Transverse colon (tissue), 4 donors: ENCODE measurements around the gene WDR6. TPM values are rescaled to one million over a fixed set of nuclear protein-coding genes. Genes with fewer than 3 reads are reported as not detected.

ENCODE experiments used
- DNase-seq: peaks from one replicate; pipeline ENCODE4 v3.0.0-alpha.2; 2019
- H3K27ac ChIP-seq, 4 donors: fragments of 200-600 bp; sonication (generic); 2 replicates each; pipeline ENCODE4 v1.5.1; 2016 to 2018; ENCODE audit warnings: inconsistent platforms in 4 of 4
- H3K27me3 ChIP-seq: fragments of 200-600 bp; sonication (generic); 2 replicates; pipeline ENCODE4 v1.5.1; 2017; ENCODE audit warnings: inconsistent platforms
- H3K36me3 ChIP-seq, 4 donors: fragments of 200-600 bp; sonication (generic); 2 replicates each; pipeline ENCODE4 v1.5.1; 2017 to 2019; ENCODE audit warnings: inconsistent platforms in 4 of 4
- H3K4me1 ChIP-seq, 4 donors: fragments of 200-600 bp; sonication (generic); 2 replicates each; pipeline ENCODE4 v1.5.1; 2017 to 2020; ENCODE audit warnings: inconsistent platforms in 4 of 4
- H3K4me3 ChIP-seq, 4 donors: fragments of 200-600 bp; sonication (generic); 1 replicate in 1 of 4; 2 replicates in 3 of 4; pipeline versions ENCODE4 v1.5.1 to v1.6.1; 2017 to 2019; ENCODE audit warnings: inconsistent platforms in 4 of 4
- H3K9me3 ChIP-seq, 2 donors: fragments of 200-600 bp; sonication (generic); 2 replicates each; pipeline ENCODE4 v1.5.1; 2017 to 2019; ENCODE audit warnings: inconsistent platforms in 2 of 2
- EP300 ChIP-seq: sonication (generic); formaldehyde crosslinking; IDR thresholded peaks from one replicate; pipeline ENCODE4 v1.6.1; 2017; ENCODE audit warnings: antibody characterized with exemption, low read depth
- POLR2A ChIP-seq: fragments of 450-650 bp; IDR thresholded peaks from one replicate; pipeline ENCODE4 v1.6.1; 2016; ENCODE audit warnings: antibody characterized with exemption, mild to moderate bottlenecking, moderate library complexity
- POLR2AphosphoS5 ChIP-seq, 3 donors: sonication (generic); formaldehyde crosslinking; IDR thresholded peaks; one replicate each; pipeline ENCODE4 v1.6.1; 2016; ENCODE audit warnings: antibody characterized with exemption in 3 of 3
- WGBS, 2 donors: methylation state at CpG; one replicate each; pipeline ENCODE4 v1.1.5; 2018; ENCODE audit warnings: low coverage in 1 of 2; 5-methylcytosine and 5-hydroxymethylcytosine counted together
- in situ Hi-C, 4 donors: fragments of 200-750 bp; cut with MboI; loops; one replicate each; pipeline versions ENCODE4 v1.15.0 to v1.15.1; 2017; ENCODE audit warnings: low sequenced_read_pairs in 3 of 4, low pct_ligation_motif_present in 1 of 4, low pct_unique_long_range_greater_than_20kb in 1 of 4
- intact Hi-C: fragments of 100-400 bp; cut with DNase I; formaldehyde crosslinking; loops from one replicate; pipeline ENCODE4 v1.15.1; 2023; ENCODE audit warnings: low total_unique reads
- total RNA-seq, 4 donors: library from RNA; depleted of rRNA; stranded (reverse); fragments of >200 nt; gene quantifications; one replicate each; pipeline ENCODE4 v1.1.0, GENCODE V29; 2016
- TF ChIP-seq, protein P1 (sequence below), 5 experiments: fragments of 200-600 bp in 3 of 5; fragments of 450-650 bp in 2 of 5; sonication (generic) in 3 of 5; IDR thresholded peaks; 1 replicate in 2 of 5; 2 replicates in 3 of 5; pipeline ENCODE4 v1.5.1; 2016 to 2017; ENCODE audit warnings: antibody characterized with exemption in 5 of 5, inconsistent platforms in 3 of 5, mild to moderate bottlenecking in 2 of 5, moderate library complexity in 1 of 5

WDR6 gene
- total RNA-seq, 4 donors from 2014 or later, result 76.0 to 162 (median 146) TPM

DNA sequence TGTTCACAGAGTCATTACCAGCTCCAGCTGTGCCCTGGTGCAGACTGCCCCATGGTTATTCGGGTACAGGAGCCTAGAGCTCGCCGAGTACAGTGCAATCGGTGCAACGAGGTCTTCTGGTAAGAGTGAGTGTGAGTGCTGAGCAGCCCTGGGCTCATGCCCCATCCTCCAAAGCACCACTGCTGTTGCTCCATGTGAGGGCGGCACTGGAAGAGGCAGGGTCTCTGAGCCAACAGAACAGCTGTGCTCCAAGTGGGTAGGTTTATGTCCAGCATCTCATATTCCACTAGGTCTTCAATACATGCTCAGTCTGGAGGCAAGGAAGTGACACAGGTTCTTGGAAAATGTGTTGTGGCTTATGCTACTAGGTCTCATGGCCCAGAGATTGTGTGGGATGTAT is 36.6 kb upstream of the WDR6 start:
- TF ChIP-seq EP300 (no peak), POLR2A (no peak), POLR2AphosphoS5 (IDR thresholded peaks at IDR 0.05) (no peak)
- TF ChIP-seq, protein P1, sequence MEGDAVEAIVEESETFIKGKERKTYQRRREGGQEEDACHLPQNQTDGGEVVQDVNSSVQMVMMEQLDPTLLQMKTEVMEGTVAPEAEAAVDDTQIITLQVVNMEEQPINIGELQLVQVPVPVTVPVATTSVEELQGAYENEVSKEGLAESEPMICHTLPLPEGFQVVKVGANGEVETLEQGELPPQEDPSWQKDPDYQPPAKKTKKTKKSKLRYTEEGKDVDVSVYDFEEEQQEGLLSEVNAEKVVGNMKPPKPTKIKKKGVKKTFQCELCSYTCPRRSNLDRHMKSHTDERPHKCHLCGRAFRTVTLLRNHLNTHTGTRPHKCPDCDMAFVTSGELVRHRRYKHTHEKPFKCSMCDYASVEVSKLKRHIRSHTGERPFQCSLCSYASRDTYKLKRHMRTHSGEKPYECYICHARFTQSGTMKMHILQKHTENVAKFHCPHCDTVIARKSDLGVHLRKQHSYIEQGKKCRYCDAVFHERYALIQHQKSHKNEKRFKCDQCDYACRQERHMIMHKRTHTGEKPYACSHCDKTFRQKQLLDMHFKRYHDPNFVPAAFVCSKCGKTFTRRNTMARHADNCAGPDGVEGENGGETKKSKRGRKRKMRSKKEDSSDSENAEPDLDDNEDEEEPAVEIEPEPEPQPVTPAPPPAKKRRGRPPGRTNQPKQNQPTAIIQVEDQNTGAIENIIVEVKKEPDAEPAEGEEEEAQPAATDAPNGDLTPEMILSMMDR (IDR thresholded peaks at IDR 0.05), result no peak
- 96% methylated on average over 6 of the region's 6 CpGs; no CpG with 5 or more reads in 1 of the 2 donors for WGBS, 2 donors
- H3K4me1 ChIP-seq, result peaks cover 0 to 21% (median 10%) of the 10 kb centered on the region in 4 donors
- H3K27me3 ChIP-seq, result no peaks in the 10 kb centered on the region
- H3K4me3 ChIP-seq, result no peak overlapping the region
- no peak overlapping the region for H3K27ac ChIP-seq
- in situ Hi-C loops, result no loop called here
- peaks cover 0 to 73% (median 31%) of the 10 kb centered on the region in 4 donors for H3K36me3 ChIP-seq
- intact Hi-C loops, result no loop called here
- H3K9me3 ChIP-seq, result no peaks in the 10 kb centered on the region
- DNase-seq, result no peak

DNA sequence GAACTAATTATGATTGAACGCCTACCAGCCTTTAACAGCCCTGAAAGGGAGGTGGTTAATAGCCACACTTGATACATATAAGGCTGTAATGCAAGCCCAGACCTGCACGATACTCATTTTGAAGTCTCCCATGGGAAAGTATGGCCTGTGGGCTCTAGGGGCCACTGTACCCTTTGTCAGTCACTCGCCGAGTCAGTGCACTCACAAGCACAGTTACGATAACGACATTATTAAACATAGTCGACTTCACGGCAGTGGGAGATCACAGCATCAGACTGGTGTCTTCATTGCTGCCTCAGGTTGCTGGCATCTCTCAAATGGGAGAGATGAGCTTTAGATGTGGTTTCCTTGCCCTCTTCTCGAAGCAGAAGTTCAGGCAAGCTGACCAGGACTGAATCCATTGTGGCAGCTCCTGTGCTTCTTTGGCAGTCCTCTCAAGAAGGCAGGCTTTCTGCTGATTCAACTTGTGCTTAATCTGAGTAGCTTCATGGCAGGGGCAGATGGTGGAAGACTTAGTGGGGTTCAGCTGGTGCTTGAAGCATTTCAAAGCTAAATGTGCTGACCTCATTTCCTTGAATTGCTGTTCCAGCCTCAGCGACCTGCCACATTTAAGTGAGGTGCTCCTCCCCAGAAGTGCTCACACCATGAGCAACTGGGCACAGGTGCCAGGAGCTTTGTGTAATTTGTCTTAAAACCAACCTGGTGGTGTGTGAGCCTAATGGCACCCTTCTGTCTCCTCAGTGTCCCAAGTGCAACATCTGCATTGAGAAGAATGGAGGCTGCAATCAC is 32.9 kb upstream of the WDR6 start:
- peaks cover 0 to 87% (median 36%) of the 10 kb centered on the region in 4 donors for H3K36me3 ChIP-seq
- WGBS, 2 donors, result 87 to 100% methylated on average over 1 to 10 of the region's 10 CpGs
- in situ Hi-C loops, result no loop called here
- no peak for DNase-seq
- intact Hi-C loops, result no loop called here
- no peaks in the 10 kb centered on the region for H3K4me1 ChIP-seq
- no peaks in the 10 kb centered on the region for H3K27me3 ChIP-seq
- H3K9me3 ChIP-seq, result no peaks in the 10 kb centered on the region
- H3K27ac ChIP-seq, result no peak overlapping the region
- H3K4me3 ChIP-seq, result no peak overlapping the region
- TF ChIP-seq POLR2A (no peak), POLR2AphosphoS5 (IDR thresholded peaks at IDR 0.05) (no peak), EP300 (no peak)
- TF ChIP-seq, protein P1 (IDR thresholded peaks at IDR 0.05), result no peak

DNA sequence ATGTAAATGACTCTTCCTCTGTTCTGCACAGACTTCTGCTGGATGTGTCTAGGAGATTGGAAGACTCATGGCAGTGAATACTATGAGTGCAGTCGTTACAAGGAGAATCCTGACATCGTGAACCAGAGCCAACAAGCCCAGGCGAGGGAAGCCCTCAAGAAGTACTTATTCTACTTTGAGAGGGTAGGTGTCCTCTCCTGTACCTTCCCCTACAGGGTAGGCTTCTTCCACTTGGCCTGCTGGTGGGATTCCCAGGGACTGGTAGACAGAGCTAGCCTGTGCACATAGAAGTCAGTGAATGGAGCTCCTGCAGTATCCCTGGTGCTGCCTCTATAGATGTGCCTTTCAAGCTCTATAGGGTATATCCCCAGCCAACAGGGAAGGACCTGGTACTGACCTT is 27.7 kb upstream of the WDR6 start:
- WGBS, 2 donors, result 100% methylated on average over 3 of the region's 3 CpGs; no CpG with 5 or more reads in 1 of the 2 donors
- no peaks in the 10 kb centered on the region for H3K9me3 ChIP-seq
- peaks cover 0 to 74% (median 22%) of the 10 kb centered on the region in 4 donors for H3K36me3 ChIP-seq
- no peak for DNase-seq
- no peak overlapping the region for H3K4me3 ChIP-seq
- intact Hi-C loops, result no loop called here
- H3K27ac ChIP-seq, result no peak overlapping the region
- TF ChIP-seq POLR2A (no peak), POLR2AphosphoS5 (IDR thresholded peaks at IDR 0.05) (no peak), EP300 (no peak)
- TF ChIP-seq, protein P1 (IDR thresholded peaks at IDR 0.05), result no peak
- H3K4me1 ChIP-seq, result peaks cover 0 to 4% (median 1%) of the 10 kb centered on the region in 4 donors
- H3K27me3 ChIP-seq, result no peaks in the 10 kb centered on the region
- in situ Hi-C loops, result no loop called here

- DNase-seq, result no peak
- in situ Hi-C loops (no loop called here), intact Hi-C loops (no loop called here)
- H3K9me3 ChIP-seq, result no peaks in the 10 kb centered on the region
- WGBS, 2 donors, result 92% methylated on average over 4 of the region's 4 CpGs; no CpG with 5 or more reads in 1 of the 2 donors
- H3K36me3 ChIP-seq, result peaks cover 0 to 65% (median 22%) of the 10 kb centered on the region in 4 donors
- H3K27me3 ChIP-seq, result no peaks in the 10 kb centered on the region
- peaks cover 0 to 4% (median 1%) of the 10 kb centered on the region in 4 donors for H3K4me1 ChIP-seq
- TF ChIP-seq EP300, result no peak
- TF ChIP-seq POLR2AphosphoS5 (IDR thresholded peaks at IDR 0.05), result no peak
- TF ChIP-seq, protein P1 (IDR thresholded peaks at IDR 0.05), result no peak
- TF ChIP-seq POLR2A, result no peak
- H3K27ac ChIP-seq, result no peak overlapping the region
- H3K4me3 ChIP-seq, result no peak overlapping the region
Observed at GRCh38 chr3:48980295-48980694, 26.9 kb upstream of the WDR6 start.
